ENCODE measurements around the gene SUSD1.

The SUSD1 gene

DNA sequence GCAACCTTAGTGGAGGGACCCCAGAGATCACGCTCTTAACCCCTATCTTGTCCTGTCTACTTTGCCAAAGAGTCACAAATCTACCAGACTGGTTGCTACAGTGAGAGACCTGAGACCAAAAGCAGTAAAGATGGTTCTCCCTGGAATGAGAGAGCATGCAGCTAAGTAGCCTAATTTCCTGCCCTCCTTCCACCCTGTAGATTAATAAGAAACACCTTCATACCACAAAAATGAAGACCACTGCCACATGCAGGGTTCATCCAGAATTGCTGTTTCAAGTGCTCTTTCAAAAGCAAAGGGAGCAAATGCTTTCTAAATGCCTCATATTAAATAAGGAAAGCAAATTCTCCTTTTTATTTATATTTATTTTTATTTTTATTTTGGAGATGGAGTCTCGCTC, 159.4 kb downstream of the SUSD1 start:
- no peaks in the 10 kb centered on the region for H3K9me2 ChIP-seq (replicated peaks; ENCODE audit: insufficient read depth, low read length)
- no peak overlapping the region for H3K27ac ChIP-seq (ENCODE audit: low read depth, low read length)
- no peaks in the 10 kb centered on the region for H3K9me3 ChIP-seq (ENCODE audit: insufficient read depth, low read length)
- H3K79me2 ChIP-seq (ENCODE audit: insufficient read depth, low read length) = no peaks in the 10 kb centered on the region
- no peak overlapping the region for H3K9ac ChIP-seq (ENCODE audit: low read length)
- H3K27me3 ChIP-seq (ENCODE audit: low read length) = no peaks in the 10 kb centered on the region
- no peaks in the 10 kb centered on the region; the same call in 1 of the 2 replicates for H3F3A ChIP-seq (ENCODE audit: insufficient read depth)
- H3K4me2 ChIP-seq (ENCODE audit: low read depth, low read length, poor library complexity, severe bottlenecking) = no peak overlapping the region
- H3K4me3 ChIP-seq (ENCODE audit: insufficient read depth, low read length, poor library complexity, severe bottlenecking) = no peak overlapping the region
- no peak for TF ChIP-seq EZH2phosphoT487 (conservative IDR thresholded peaks at IDR 0.05; ENCODE audit: low read length)
- TF ChIP-seq, protein P1, sequence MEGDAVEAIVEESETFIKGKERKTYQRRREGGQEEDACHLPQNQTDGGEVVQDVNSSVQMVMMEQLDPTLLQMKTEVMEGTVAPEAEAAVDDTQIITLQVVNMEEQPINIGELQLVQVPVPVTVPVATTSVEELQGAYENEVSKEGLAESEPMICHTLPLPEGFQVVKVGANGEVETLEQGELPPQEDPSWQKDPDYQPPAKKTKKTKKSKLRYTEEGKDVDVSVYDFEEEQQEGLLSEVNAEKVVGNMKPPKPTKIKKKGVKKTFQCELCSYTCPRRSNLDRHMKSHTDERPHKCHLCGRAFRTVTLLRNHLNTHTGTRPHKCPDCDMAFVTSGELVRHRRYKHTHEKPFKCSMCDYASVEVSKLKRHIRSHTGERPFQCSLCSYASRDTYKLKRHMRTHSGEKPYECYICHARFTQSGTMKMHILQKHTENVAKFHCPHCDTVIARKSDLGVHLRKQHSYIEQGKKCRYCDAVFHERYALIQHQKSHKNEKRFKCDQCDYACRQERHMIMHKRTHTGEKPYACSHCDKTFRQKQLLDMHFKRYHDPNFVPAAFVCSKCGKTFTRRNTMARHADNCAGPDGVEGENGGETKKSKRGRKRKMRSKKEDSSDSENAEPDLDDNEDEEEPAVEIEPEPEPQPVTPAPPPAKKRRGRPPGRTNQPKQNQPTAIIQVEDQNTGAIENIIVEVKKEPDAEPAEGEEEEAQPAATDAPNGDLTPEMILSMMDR (IDR thresholded peaks at IDR 0.05; ENCODE audit: insufficient read depth, low read length, poor library complexity, severe bottlenecking) = no peak
- H3K36me3 ChIP-seq (ENCODE audit: low read length) = no peaks in the 10 kb centered on the region
- H2AFZ ChIP-seq (ENCODE audit: low read depth, low read length, severe bottlenecking) = no peak overlapping the region
- no peaks in the 10 kb centered on the region for H4K20me1 ChIP-seq (ENCODE audit: low read depth, low read length)

DNA sequence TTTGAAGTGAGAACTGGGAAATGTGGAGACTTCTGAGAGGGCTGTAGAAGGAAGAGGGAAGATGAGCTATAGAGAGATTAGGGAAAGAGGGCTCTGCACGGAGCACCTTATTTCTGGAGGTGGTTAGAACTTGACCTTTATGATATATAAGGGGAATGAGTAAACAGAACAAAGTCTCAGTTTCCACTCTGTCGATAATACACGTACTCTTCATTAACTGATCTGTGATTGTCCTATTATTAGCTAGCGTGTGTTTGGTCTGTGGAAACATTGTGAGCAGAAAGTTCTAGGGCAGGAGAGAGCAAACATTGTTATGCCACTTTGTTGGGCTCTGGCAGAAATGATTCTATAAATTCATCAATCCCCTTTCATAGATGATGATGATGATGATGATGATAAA, 159.9 kb downstream of the SUSD1 start:
- Histone ChIP-seq H3K9me3 (ENCODE audit: insufficient read depth, low read length) (no peaks in the 10 kb centered on the region), H3F3A (ENCODE audit: insufficient read depth) (no peaks in the 10 kb centered on the region; the same call in 1 of the 2 replicates), H4K20me1 (ENCODE audit: low read depth, low read length) (no peaks in the 10 kb centered on the region), H3K27ac (ENCODE audit: low read depth, low read length) (no peak overlapping the region), H2AFZ (ENCODE audit: low read depth, low read length, severe bottlenecking) (no peak overlapping the region), H3K36me3 (ENCODE audit: low read length) (no peaks in the 10 kb centered on the region), H3K4me2 (ENCODE audit: low read depth, low read length, poor library complexity, severe bottlenecking) (no peak overlapping the region), H3K4me3 (ENCODE audit: insufficient read depth, low read length, poor library complexity, severe bottlenecking) (no peak overlapping the region), H3K27me3 (ENCODE audit: low read length) (no peaks in the 10 kb centered on the region), H3K9ac (ENCODE audit: low read length) (no peak overlapping the region), H3K9me2 (replicated peaks; ENCODE audit: insufficient read depth, low read length) (no peaks in the 10 kb centered on the region), H3K79me2 (ENCODE audit: insufficient read depth, low read length) (no peaks in the 10 kb centered on the region)
- no peak for TF ChIP-seq EZH2phosphoT487 (conservative IDR thresholded peaks at IDR 0.05; ENCODE audit: low read length)
- TF ChIP-seq, protein P1 (IDR thresholded peaks at IDR 0.05; ENCODE audit: insufficient read depth, low read length, poor library complexity, severe bottlenecking) = no peak

DNA sequence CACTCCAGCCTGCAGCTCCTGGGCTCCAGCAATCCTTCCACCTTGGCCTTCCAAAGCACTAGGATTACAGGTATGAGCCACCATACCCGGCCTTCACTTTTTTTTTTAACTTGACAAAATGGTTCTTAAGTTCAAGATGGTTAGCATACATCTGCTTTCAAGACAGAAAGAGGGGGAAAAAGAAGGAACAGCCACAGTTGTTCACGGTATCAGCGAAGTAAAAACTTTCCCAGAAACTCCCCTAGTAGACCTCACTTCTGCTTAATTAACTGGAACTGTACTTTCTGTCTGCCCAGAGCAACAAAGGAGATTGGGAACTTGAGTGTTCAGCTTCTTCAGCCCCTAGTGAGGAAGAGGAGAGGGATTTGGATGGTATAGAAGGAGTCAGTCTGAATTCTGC, 161.8 kb downstream of the SUSD1 start:
- Histone ChIP-seq H3K27ac (ENCODE audit: low read depth, low read length) (peak overlapping the region; percentile 67), H3K27me3 (ENCODE audit: low read length) (no peaks in the 10 kb centered on the region), H3F3A (ENCODE audit: insufficient read depth) (no peaks in the 10 kb centered on the region; the same call in 1 of the 2 replicates), H4K20me1 (ENCODE audit: low read depth, low read length) (no peaks in the 10 kb centered on the region), H3K9me2 (replicated peaks; ENCODE audit: insufficient read depth, low read length) (no peaks in the 10 kb centered on the region), H3K9ac (ENCODE audit: low read length) (peak overlapping the region; percentile 40), H3K79me2 (ENCODE audit: insufficient read depth, low read length) (no peaks in the 10 kb centered on the region), H3K4me3 (ENCODE audit: insufficient read depth, low read length, poor library complexity, severe bottlenecking) (no peak overlapping the region), H2AFZ (ENCODE audit: low read depth, low read length, severe bottlenecking) (peak overlapping the region; percentile 49), H3K36me3 (ENCODE audit: low read length) (no peaks in the 10 kb centered on the region), H3K4me2 (ENCODE audit: low read depth, low read length, poor library complexity, severe bottlenecking) (peak overlapping the region; percentile 49), H3K9me3 (ENCODE audit: insufficient read depth, low read length) (no peaks in the 10 kb centered on the region)
- TF ChIP-seq, protein P1 (IDR thresholded peaks at IDR 0.05; ENCODE audit: insufficient read depth, low read length, poor library complexity, severe bottlenecking) = no peak
- TF ChIP-seq EZH2phosphoT487 (conservative IDR thresholded peaks at IDR 0.05; ENCODE audit: low read length) = no peak

Data from SU-DHL-6 (cell line).